Measurements from ENCODE around the gene COMMD8. TPM values are rescaled to one million over a fixed set of nuclear protein-coding genes. Genes with fewer than 3 reads are reported as not detected.

The COMMD8 gene
- 12.3 to 13.3 TPM (median 12.6 TPM) in 5 replicates for total RNA-seq (2022; extraction: Qiagen RNA extraction)

GRCh38 chr4:47463235-47463956, at the start of gene COMMD8:
Gene COMMD8 (minus strand): TSS chr4:47463702. CDS start chr4:47463651, 51 bp downstream.

GRCh38 chr4:47485047-47485692, 21.7 kb upstream of the COMMD8 start, which contains the start of gene ATP10D:
Gene ATP10D (plus strand): TSS chr4:47485275. CDS start chr4:47512541, 27,266 bp downstream.

Other genes with a start within 250 kb of the COMMD8 start
- 2.0 to 2.4 TPM (median 2.3 TPM) in 5 replicates for gene ATP10D, start 21.6 kb upstream of the COMMD8 start, total RNA-seq (2022; extraction: Qiagen RNA extraction)